HG03064 (cell line): ENCODE results near the gene SELENOM.
"Not testable (repeated sequence)": the region's sequence is repeated elsewhere in the genome, so short reads cannot be mapped to it uniquely, and the experiment has no call there.

Experiments
- ATAC-seq: cut with Tn5 transposase; IDR thresholded peaks from one replicate; pipeline ENCODE4 v1.9.1; 2021; ENCODE audit warnings: low read depth; ENCODE audit not compliant: unreplicated experiment

SELENOM gene

DNA sequence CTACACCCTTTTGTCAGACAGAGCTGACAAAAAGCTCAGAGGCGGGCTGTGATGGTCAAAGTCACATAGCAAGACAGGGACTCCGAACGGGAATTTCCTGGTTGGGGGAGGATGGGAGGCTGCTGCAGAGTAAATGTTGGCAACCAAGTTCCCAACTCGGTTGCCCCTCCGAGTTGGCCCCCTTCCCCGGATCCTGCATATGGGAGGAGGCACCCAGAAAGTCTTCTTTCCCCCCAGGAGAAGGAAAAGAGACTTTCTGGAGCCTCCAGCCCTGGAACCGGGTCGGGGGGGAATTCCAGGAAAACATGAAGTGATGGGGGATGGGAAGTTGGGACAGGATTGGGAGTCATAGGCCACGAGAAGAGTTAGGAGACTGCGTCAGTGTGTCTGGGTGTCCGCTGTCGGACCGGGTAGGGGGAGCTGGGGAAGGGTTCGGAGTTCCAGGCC lies 614 bp downstream of the SELENOM start:
- no peak for ATAC-seq

DNA sequence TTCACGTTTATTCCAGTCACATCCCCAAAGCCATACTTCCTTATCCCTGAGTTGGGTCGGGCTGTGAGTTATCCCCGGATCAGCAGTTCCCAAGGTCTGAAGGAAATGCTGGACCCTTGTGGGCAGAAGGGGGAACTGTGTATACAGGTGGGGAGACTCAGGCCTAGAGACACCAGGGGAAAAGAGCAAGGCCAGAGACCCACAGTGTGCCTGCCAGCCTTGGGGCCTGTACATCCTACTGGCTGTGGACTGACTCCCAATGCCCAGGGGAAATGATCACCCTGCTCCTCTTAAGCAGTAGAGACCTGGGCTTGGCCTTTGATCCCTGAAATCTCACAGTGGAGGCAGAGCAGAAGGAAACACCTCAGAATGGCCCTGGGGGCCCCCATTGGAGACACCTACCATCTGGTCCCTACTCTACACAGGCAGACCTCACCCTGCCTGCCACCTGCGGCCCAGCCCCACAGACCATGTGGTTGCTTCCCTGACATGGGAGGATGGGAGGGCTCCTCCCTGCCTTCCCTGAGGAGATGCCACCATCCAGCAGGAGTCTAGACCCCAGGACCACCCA lies 1.3 kb downstream of the SELENOM start:
- ATAC-seq = no peak

DNA sequence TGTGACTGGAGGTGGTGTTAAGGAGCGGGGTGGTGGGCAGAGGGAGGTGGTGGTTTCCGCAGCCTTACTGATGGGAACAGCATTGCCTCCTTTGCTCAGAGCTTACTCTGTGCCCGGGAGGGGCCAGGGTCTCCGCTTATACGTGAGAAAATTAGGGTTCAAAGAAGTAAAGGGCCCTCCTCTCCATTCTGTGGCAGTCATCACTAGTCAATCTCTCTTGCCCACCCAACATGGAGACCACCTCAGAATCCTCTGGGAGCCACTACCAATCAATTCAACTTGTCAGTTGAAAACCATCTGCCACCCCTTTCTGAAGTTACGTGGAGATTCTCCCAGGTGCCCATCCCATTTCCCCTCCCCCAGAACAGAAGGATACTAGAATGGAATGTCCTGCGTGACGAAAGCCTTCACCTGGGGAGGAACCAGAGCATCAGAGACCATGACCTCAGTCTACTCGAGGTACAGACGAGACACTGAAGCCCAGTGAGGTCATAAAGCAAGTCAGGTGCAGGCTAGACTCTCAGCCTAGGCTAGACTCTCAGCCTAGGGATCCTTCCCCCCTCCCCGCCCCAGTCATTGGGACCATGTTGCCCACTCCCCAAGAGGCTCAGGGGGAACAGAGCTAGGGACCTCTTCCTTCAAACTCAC lies 2.0 kb downstream of the SELENOM start:
- ATAC-seq = no peak

DNA sequence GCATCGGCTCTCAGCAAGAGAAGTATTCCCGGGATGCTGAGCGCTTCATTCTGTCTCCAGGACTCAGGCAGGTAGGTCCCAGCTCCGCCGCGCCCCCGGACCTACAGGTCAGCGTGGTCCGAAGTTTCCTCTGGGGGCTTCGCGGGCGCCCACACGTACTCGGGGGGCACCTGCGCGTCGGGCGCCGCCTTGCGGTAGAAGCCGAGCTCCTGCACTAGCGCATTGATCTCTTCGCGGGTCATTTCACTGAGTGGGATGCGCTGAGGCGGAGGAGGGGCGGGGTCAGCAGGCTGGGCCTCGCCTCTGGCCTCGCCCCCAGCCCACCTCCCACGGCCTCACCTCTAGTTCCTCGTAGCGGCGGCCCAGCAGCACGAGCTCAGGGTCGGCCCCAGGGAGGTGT lies 2.5 kb downstream of the SELENOM start:
- ATAC-seq = no peak

DNA sequence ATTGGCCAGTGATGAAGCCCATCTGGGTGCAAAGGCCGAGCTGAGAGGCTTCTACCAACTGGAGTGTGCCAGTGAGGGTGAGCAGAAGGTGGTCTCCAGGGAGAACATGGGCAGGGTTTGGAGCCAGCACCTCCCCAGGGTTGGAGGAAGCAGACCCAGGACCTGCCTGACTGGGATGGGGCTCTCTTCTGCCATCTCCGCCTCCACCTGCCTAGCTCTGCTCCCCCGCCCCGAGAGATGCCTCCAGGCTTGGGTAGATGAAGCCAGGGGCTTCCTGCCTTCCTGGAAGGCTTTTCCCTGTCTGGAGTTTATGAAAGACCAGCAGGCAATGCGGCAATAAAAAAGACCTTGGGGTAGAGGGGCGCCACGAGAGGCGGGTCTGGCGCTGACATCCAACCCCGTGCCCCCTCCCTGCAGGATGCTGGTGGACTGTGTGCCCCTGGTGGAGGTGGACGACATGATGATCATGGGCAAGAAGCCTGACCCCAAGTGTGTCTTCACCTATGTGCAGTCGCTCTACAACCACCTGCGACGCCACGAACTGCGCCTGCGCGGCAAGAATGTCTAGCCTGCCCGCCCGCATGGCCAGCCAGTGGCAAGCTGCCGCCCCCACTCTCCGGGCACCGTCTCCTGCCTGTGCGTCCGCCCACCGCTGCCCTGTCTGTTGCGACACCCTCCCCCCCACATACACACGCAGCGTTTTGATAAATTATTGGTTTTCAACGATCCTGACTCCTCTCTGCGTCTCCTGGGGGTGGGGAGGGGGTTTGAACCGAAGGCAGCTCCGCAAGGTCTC lies 3.3 kb downstream of the SELENOM start:
- ATAC-seq = no peak

- ATAC-seq = no peak
Measured at GRCh38 chr22:31103111-31103510, 4.3 kb downstream of the SELENOM start.

DNA sequence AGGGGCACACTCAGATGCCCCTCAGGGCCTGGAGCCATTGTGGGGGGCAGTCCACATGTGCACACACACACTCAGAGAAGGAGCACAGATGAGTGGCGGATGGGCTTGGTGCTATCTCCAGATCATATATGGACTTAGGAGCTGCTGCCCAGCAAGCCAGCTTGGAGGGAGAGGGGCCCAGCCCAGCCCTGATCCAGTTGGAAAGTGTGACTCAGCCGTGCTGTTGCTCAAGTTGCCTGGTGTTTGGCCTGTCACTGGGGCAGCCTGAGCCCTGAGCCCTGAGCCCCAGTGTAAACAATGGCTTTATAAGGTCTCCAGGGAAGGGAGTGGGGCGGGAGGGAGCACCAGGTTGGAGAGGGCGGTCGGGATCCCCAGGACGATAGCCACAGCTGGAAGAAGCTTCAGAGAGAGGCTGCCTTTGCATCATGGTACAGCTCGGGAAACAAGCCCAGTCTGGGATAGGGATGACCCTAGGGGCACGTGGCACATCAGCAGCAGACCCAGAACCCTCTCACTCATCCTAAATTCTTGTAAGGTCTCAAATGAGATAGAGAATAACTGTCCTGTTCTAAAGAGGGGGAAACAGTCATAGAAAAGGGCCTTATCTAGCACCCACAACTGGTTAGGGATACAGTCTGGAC lies 4.8 kb downstream of the SELENOM start:
- ATAC-seq = no peak

DNA sequence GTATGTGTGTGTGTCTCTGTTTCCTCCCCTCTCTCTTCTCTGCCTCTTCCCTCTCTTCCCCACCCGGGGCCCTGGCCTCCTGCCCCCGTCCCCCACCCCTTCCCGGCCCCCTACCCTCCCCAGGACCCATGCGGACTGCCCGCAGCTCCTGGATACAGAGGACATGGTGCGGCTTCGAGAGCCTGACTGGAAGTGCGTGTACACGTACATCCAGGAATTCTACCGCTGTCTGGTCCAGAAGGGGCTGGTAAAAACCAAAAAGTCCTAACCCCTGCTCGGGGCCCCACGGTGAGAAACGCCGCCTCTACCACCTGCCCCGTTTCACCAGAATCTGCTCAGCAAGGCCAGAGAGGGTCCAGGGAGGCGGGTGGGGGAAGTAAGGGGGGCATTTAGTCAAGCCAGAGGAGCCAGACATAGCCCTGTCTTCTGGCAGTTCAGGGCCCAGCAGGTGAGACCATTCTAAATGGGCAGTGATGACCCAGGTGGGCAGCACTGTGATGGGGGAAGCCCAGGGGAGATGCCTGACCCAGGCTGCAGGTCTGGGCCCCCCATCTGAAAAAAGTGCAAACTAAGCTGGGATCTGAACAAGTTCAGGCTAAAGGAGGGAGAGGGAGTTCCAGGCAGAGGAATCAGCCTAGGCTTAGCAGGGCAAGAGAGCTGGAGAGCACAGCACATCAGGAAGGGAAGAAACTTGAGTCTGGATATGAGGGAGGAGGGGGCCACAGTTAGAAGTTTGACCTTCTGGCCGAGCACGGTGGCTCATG lies 6.4 kb downstream of the SELENOM start:
- ATAC-seq = no peak

DNA sequence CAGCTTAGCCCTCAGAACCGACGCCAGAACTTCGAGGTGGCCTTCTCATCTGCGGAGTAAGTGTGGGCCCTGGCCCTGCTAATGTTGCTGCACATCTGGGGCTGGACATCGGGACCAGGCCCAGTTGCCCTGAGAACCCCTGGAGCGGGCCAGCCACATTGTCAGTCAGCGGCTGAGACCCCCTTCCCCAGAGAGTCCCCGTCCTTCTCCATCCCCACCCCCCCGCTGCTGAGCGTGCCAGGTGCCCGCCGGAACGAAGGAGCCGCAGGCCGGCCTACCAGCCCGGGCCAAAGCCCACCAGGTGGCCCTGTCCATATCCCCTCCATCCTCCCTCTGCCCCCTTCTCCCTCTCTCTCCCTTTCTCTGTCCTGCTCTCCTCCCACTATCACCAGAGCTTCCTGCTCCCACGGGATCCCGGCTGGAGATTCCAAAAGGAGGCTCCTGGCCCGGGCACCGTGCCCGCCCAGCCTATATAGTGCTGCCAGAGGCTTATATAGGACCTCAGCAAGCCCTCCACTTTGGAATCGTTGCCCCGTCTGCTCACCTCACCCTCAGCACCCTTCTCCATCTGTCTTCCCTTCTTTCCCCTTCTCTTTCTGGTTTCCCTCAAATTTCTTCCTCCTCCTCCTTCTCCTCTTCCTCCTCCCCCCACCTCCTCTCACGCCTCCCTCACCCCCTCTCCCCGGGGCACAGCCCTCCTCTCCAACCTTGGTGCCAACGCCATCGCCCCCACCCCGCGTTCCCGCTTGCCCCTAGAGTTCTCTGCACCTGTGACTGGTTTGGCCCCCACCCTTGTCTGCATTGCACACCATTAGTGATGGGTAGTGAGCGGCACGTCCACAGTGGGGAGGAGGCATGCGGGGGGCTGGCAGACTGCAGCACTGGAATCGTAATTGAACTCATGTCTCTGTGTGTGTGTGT lies 7.3 kb downstream of the SELENOM start:
- ATAC-seq = no peak

GRCh38 chr22:31099386-31099785 lies 8.0 kb downstream of the SELENOM start:
- ATAC-seq = no peak

GRCh38 chr22:31098632-31099110 lies 8.7 kb downstream of the SELENOM start:
- ATAC-seq = no peak

GRCh38 chr22:31097941-31098631 lies 9.3 kb downstream of the SELENOM start:
- no peak for ATAC-seq

GRCh38 chr22:31097539-31097938 lies 9.8 kb downstream of the SELENOM start:
- ATAC-seq = not testable (repeated sequence)

GRCh38 chr22:31096657-31097279 lies 10.6 kb downstream of the SELENOM start:
- no peak for ATAC-seq

DNA sequence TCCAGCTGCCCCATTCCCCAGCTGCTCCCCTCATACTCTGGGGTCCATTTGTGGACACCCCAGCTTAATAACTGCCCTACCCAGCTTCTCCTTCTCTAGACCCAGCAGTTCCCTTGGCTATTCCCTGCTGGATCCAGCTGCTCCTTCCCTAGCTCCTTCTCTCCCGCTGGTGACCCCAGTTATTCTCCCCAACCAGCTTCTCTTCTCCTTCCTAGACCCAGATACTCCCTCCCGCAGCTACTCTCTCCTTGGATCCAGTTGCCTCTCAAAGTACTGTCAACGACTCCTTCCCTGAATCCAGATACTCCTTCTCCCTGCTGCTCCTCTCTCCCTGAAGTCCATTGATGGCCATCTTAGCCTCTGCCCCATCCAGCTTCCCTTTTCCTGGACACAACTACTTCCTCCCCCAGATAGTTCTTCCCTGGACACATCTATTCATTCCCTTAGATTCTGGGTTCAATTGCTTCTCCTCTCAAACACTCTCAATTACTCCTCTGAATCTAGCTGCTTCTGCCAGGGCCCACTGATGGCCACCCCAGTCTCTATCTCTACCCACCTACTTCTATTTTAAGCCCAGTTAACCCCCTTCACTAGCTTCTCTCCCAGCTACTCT lies 11.6 kb downstream of the SELENOM start:
- ATAC-seq = no peak

- ATAC-seq = no peak
Measured at GRCh38 chr22:31094741-31095140, 12.6 kb downstream of the SELENOM start.

- ATAC-seq = no peak
Measured at GRCh38 chr22:31094021-31094551, 13.3 kb downstream of the SELENOM start.
